Neuronal stem cell (in vitro differentiated cells): ENCODE results near the gene UNKL.
"Not testable (repeated sequence)": the region's sequence is repeated elsewhere in the genome, so short reads cannot be mapped to it uniquely, and the experiment has no call there.

Experiments
- DNase-seq: peaks from one replicate; pipeline ENCODE4 v3.0.0-alpha.2; 2013; ENCODE audit warnings: low spot score
- H2AFZ ChIP-seq: one replicate; pipeline ENCODE4 v1.6.1; 2013; ENCODE audit warnings: mild to moderate bottlenecking, low read length, inconsistent platforms
- H2AK5ac ChIP-seq: 2 replicates; pipeline ENCODE4 v1.6.1; 2013; ENCODE audit warnings: low read depth, mild to moderate bottlenecking, inconsistent platforms, low read length, moderate library complexity, mixed read lengths
- H2BK120ac ChIP-seq: 2 replicates; pipeline ENCODE4 v1.6.1; 2013; ENCODE audit warnings: low read depth, mild to moderate bottlenecking, inconsistent platforms, low read length, moderate library complexity, mixed read lengths
- H2BK12ac ChIP-seq: one replicate; pipeline ENCODE4 v1.6.1; 2013; ENCODE audit warnings: low read length, inconsistent platforms
- H2BK15ac ChIP-seq: 2 replicates; pipeline ENCODE4 v1.6.1; 2013; ENCODE audit warnings: mild to moderate bottlenecking, low read length, inconsistent platforms, mixed read lengths
- H2BK5ac ChIP-seq: one replicate; pipeline ENCODE4 v1.6.1; 2013; ENCODE audit warnings: inconsistent platforms, mild to moderate bottlenecking, low read length, moderate library complexity
- H3K14ac ChIP-seq: one replicate; pipeline ENCODE4 v1.6.1; 2013; ENCODE audit warnings: low read length, inconsistent platforms
- H3K18ac ChIP-seq: 2 replicates; pipeline ENCODE4 v1.6.1; 2013; ENCODE audit warnings: low read length, inconsistent platforms
- H3K23ac ChIP-seq: 2 replicates; pipeline ENCODE4 v1.6.1; 2013; ENCODE audit warnings: low read depth, mild to moderate bottlenecking, mixed read lengths, low read length, inconsistent platforms; ENCODE audit not compliant: poor library complexity
- H3K27ac ChIP-seq: replicated peaks from 3 replicates; pipeline ENCODE4 v1.5.1; 2013; ENCODE audit warnings: low read length, inconsistent platforms
- H3K27me3 ChIP-seq, 3 experiments: 2 replicates each; pipeline ENCODE4 v1.6.1; 2013; ENCODE audit warnings: low read length in 3 of 3, mild to moderate bottlenecking in 2 of 3, inconsistent platforms in 1 of 3, low read depth in 1 of 3, mixed read lengths in 1 of 3, moderate library complexity in 1 of 3; ENCODE audit not compliant: control insufficient read depth in 3 of 3, insufficient read depth in 3 of 3
- H3K36me3 ChIP-seq, 2 donors: replicated peaks in 1 of 2; 2 replicates each; pipeline ENCODE4 v1.6.1; 2013; ENCODE audit warnings: low read length in 2 of 2; ENCODE audit not compliant: control insufficient read depth in 2 of 2, insufficient read depth in 2 of 2
- H3K4ac ChIP-seq: 2 replicates; pipeline ENCODE4 v1.6.1; 2013; ENCODE audit warnings: inconsistent platforms, mild to moderate bottlenecking, low read length, moderate library complexity
- H3K4me1 ChIP-seq, 2 donors: 1 replicate in 1 of 2; 2 replicates in 1 of 2; pipeline ENCODE4 v1.6.1; 2013; ENCODE audit warnings: low read length in 2 of 2, low read depth in 1 of 2; ENCODE audit not compliant: control insufficient read depth in 2 of 2, insufficient read depth in 1 of 2
- H3K4me2 ChIP-seq: one replicate; pipeline ENCODE4 v1.6.1; 2013; ENCODE audit warnings: mild to moderate bottlenecking, low read length, inconsistent platforms; ENCODE audit not compliant: insufficient read depth, poor library complexity, severe bottlenecking
- H3K4me3 ChIP-seq, 2 donors: 2 replicates each; pipeline ENCODE4 v1.5.1; 2013; ENCODE audit warnings: low read length in 2 of 2, mild to moderate bottlenecking in 2 of 2, inconsistent platforms in 1 of 2, moderate library complexity in 1 of 2
- H3K79me1 ChIP-seq: one replicate; pipeline ENCODE4 v1.6.1; 2013; ENCODE audit warnings: low read depth, mild to moderate bottlenecking, inconsistent platforms, low read length, moderate library complexity
- H3K9ac ChIP-seq: one replicate; pipeline ENCODE4 v1.6.1; 2013; ENCODE audit warnings: mild to moderate bottlenecking, low read depth, low read length, inconsistent platforms; ENCODE audit not compliant: poor library complexity
- H3K9me3 ChIP-seq, 2 donors: replicated peaks in 1 of 2; 2 replicates each; pipeline versions ENCODE3 to v1.6.1; 2013; ENCODE audit warnings: low read length in 2 of 2, mild to moderate bottlenecking in 2 of 2, inconsistent platforms in 1 of 2, low read depth in 1 of 2, mixed read lengths in 1 of 2, moderate library complexity in 1 of 2; ENCODE audit not compliant: control insufficient read depth in 2 of 2, insufficient read depth in 1 of 2
- H4K8ac ChIP-seq: one replicate; pipeline ENCODE4 v1.6.1; 2013; ENCODE audit warnings: low read depth, mild to moderate bottlenecking, inconsistent platforms, low read length, moderate library complexity
- H4K91ac ChIP-seq: one replicate; pipeline ENCODE4 v1.6.1; 2013; ENCODE audit warnings: low read length, low read depth, mild to moderate bottlenecking, inconsistent platforms; ENCODE audit not compliant: poor library complexity
- WGBS, 2 donors: extraction: QIAGEN DNeasy Blood & Tissue Kit; methylation state at CpG; one replicate each; pipeline ENCODE4 v1.1.7; 2013; ENCODE audit warnings: missing lambda C conversion rate in 2 of 2, mixed read lengths in 1 of 2; ENCODE audit not compliant: insufficient read length in 2 of 2, insufficient replicate concordance in 1 of 2; ENCODE audit errors: extremely low coverage in 2 of 2; 5-methylcytosine and 5-hydroxymethylcytosine counted together

Gene UNKL

GRCh38 chr16:1441391-1441829 lies 26.9 kb upstream of the UNKL start:
- peaks cover 0 to 7% of the 10 kb centered on the region in 2 donors for H3K36me3 ChIP-seq
- H3K14ac ChIP-seq = no peak overlapping the region
- H2AK5ac ChIP-seq = no peak overlapping the region
- H2BK120ac ChIP-seq = no peak overlapping the region
- H3K18ac ChIP-seq = no peak overlapping the region
- no peak overlapping the region for H3K9ac ChIP-seq
- DNase-seq = no peak
- no peak overlapping the region for H4K91ac ChIP-seq
- no peak overlapping the region for H3K4me2 ChIP-seq
- H4K8ac ChIP-seq = no peak overlapping the region
- no CpG with 5 or more reads among the region's 22 CpGs for WGBS, 2 donors
- H3K27ac ChIP-seq = no peak overlapping the region
- H3K4ac ChIP-seq = no peak overlapping the region
- H2BK5ac ChIP-seq = no peak overlapping the region
- H3K9me3 ChIP-seq = no peaks in the 10 kb centered on the region
- no peaks in the 10 kb centered on the region for H3K4me1 ChIP-seq
- H3K4me3 ChIP-seq = no peak overlapping the region
- no peaks in the 10 kb centered on the region for H3K27me3 ChIP-seq
- H3K23ac ChIP-seq = peak overlapping the region; percentile 65
- no peak overlapping the region for H2BK15ac ChIP-seq
- H2AFZ ChIP-seq = no peak overlapping the region
- H3K79me1 ChIP-seq = no peaks in the 10 kb centered on the region
- no peak overlapping the region for H2BK12ac ChIP-seq

DNA sequence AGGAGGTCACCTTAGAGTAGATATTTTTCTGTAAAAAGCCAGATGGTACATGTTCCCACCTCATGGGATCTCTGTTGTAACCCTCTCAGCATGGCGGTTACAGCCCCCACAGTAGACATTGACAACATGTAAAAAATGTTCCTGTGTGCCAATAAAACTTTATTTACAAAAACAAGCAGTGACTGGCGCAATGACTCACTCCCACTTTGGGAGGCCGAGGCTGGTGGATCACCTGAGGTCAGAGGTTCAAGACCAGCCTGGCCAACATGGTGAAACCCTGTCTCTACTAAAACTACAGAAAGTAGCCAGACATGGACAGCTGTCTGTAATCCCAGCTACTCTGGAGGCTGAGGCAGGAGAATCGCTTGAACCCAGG lies 25.2 kb upstream of the UNKL start:
- H2BK120ac ChIP-seq, H3K9me3 ChIP-seq, H4K91ac ChIP-seq, H2BK12ac ChIP-seq, H3K4me2 ChIP-seq, H3K79me1 ChIP-seq, H3K4me1 ChIP-seq, H2BK5ac ChIP-seq, H3K27me3 ChIP-seq, H3K18ac ChIP-seq, H3K9ac ChIP-seq, H3K27ac ChIP-seq, H3K4me3 ChIP-seq, H2AK5ac ChIP-seq, H3K14ac ChIP-seq, H2BK15ac ChIP-seq, DNase-seq, H3K4ac ChIP-seq, H4K8ac ChIP-seq, H3K36me3 ChIP-seq, H3K23ac ChIP-seq, H2AFZ ChIP-seq: not testable (repeated sequence)
- WGBS, 2 donors = no CpG with 5 or more reads among the region's 4 CpGs

DNA sequence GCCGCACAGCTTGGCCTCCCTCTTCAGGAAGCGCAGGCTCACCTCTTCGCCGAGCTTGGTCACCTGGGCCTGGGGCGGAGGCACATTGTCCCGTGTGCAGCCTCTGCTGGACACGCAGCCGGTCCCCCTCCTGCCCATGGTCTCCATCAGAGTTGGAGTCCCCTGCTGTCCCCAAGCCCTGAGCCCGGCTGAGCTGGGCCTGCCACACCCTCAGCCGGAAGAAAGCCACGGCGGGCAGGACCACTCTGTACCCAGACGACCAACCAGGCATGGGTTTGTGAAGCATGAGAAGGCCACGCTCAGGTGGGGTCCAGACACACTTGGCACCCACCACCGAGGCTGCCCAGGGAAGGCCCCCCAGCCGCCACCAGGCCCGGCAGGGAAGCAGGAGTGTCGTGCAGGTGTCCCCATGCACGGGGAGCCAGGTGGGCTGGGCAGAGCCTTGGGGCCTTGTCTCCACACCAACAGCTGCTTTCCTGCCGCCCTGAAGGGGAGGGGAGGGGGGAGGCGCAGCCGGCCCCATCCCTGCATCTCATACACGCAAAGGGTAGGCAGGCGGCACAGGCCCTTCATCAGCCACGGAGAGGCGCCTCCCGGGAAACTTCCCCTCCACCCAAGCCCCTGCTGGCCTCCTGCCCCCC lies 24.7 kb upstream of the UNKL start:
- peak overlapping the region; percentile 39 for H2BK5ac ChIP-seq
- DNase-seq = no peak
- no peak overlapping the region for H3K23ac ChIP-seq
- H3K36me3 ChIP-seq = no peaks in the 10 kb centered on the region
- no peak overlapping the region for H3K27ac ChIP-seq
- no peaks in the 10 kb centered on the region for H3K79me1 ChIP-seq
- H2AFZ ChIP-seq = peak overlapping the region; percentile 43
- H3K18ac ChIP-seq = peak overlapping the region; percentile 64
- peak overlapping the region; percentile 22 for H2BK12ac ChIP-seq
- H2AK5ac ChIP-seq = peak overlapping the region; percentile 68
- no peaks in the 10 kb centered on the region for H3K9me3 ChIP-seq
- no peak overlapping the region for H4K91ac ChIP-seq
- peak overlapping the region; percentile 37 for H2BK15ac ChIP-seq
- peak overlapping the region; percentile 38 for H3K14ac ChIP-seq
- peaks cover 0 to 4% of the 10 kb centered on the region in 2 donors for H3K4me1 ChIP-seq
- no peak overlapping the region for H3K4me2 ChIP-seq
- H4K8ac ChIP-seq = no peak overlapping the region
- WGBS, 2 donors = no CpG with 5 or more reads among the region's 27 CpGs
- no peak overlapping the region for H2BK120ac ChIP-seq
- no peak overlapping the region for H3K4ac ChIP-seq
- peak overlapping the region; percentile 60 for H3K9ac ChIP-seq
- H3K4me3 ChIP-seq = no peak overlapping the region
- H3K27me3 ChIP-seq = no peaks in the 10 kb centered on the region

DNA sequence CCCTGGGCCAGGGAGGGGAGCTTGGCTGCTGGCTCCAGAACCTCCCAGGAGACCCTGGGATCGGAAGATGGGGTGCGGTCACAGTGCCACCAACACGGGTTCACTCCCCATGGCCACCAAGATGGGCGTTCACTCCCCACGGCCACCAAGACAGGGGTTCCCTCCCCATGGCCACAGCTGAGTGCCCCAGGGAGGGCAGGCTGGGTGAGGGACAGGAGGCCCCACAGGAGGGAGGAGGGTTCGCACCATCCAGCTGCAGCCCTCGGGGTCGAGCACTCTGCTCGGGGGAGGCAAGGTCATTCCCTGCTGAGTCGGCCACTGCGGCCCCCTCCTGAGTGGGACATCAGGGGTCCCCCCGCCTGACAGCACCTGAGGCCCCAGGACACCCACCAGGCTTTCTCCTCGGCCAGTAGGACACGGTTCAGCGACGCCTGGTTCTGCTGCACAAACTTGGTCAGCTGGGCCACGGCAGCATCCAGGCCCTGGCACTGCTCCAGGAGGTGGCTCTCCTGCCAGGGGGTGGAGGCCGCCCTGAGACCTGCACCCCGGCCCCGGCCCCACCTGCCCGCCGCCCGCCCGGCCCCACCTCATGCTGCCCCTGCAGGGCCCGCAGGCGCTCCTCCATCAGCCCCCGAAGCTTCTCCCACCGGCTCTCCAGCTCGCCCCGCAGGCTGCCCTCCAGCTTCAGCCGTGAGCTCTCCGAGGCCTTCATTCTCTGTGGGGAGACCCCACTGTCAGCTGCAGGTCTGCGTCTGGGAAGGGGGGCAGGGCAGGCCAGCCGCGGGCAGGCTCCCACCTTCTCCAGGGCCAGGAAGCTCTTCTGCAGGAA lies 23.9 kb upstream of the UNKL start:
- Histone ChIP-seq H3K79me1 (no peaks in the 10 kb centered on the region), H3K18ac (no peak overlapping the region), H2AK5ac (peak overlapping the region; percentile 81), H4K91ac (no peak overlapping the region), H3K36me3 (no peaks in the 10 kb centered on the region), H3K9ac (no peak overlapping the region), H3K4me2 (no peak overlapping the region), H3K4me3 (no peak overlapping the region), H2BK5ac (peak overlapping the region; percentile 39), H3K9me3 (no peaks in the 10 kb centered on the region), H2BK12ac (peak overlapping the region; percentile 22), H3K23ac (no peak overlapping the region), H3K27ac (no peak overlapping the region), H2AFZ (peak overlapping the region; percentile 43), H3K14ac (peak overlapping the region; percentile 75), H3K27me3 (no peaks in the 10 kb centered on the region), H4K8ac (no peak overlapping the region), H2BK120ac (no peak overlapping the region), H3K4me1 (peaks cover 0 to 10% of the 10 kb centered on the region in 2 donors), H2BK15ac (peak overlapping the region; percentile 37), H3K4ac (no peak overlapping the region)
- WGBS, 2 donors = no CpG with 5 or more reads among the region's 35 CpGs
- no peak for DNase-seq
